Type B pancreatic cell (in vitro differentiated cells): ENCODE results near the gene TRHDE. TPM values are rescaled to one million over a fixed set of nuclear protein-coding genes. Genes with fewer than 3 reads are reported as not detected.

Experiments
- DNase-seq: peaks from one replicate; pipeline ENCODE4 v3.0.0; 2021; ENCODE audit warnings: mixed read lengths; ENCODE audit not compliant: unreplicated experiment; ENCODE audit errors: extremely low spot score
- H3K27ac Mint-ChIP-seq: 2 replicates; pipeline ENCODE4 v1.8.0; 2021; ENCODE audit warnings: mild to moderate bottlenecking, mixed read lengths
- H3K27me3 Mint-ChIP-seq: 2 replicates; pipeline ENCODE4 v1.8.0; 2021; ENCODE audit warnings: mixed read lengths
- H3K36me3 Mint-ChIP-seq: 2 replicates; pipeline ENCODE4 v1.8.0; 2021; ENCODE audit warnings: mixed read lengths
- H3K4me1 Mint-ChIP-seq: one replicate; pipeline ENCODE4 v1.8.0; 2021; ENCODE audit warnings: mixed read lengths; ENCODE audit not compliant: unreplicated experiment
- H3K4me3 Mint-ChIP-seq: 2 replicates; pipeline ENCODE4 v1.8.0; 2021; ENCODE audit warnings: mild to moderate bottlenecking, mixed read lengths
- H3K9me3 Mint-ChIP-seq: 2 replicates; pipeline ENCODE4 v1.8.0; 2021; ENCODE audit warnings: mixed read lengths
- total RNA-seq: library from RNA; stranded (reverse); gene quantifications from 2 replicates; pipeline ENCODE4 v1.2.1, GENCODE V29; 2021; ENCODE audit warnings: low replicate concordance
- TF ChIP-seq, protein P1 (sequence below): fragments of 200-600 bp; sonication (generic); conservative IDR thresholded peaks from 2 replicates; pipeline ENCODE4 v1.5.0; 2021; ENCODE audit warnings: antibody characterized with exemption, mild to moderate bottlenecking

The TRHDE gene
- total RNA-seq, 1 donor from 2014 or later, result 3.2 TPM

DNA sequence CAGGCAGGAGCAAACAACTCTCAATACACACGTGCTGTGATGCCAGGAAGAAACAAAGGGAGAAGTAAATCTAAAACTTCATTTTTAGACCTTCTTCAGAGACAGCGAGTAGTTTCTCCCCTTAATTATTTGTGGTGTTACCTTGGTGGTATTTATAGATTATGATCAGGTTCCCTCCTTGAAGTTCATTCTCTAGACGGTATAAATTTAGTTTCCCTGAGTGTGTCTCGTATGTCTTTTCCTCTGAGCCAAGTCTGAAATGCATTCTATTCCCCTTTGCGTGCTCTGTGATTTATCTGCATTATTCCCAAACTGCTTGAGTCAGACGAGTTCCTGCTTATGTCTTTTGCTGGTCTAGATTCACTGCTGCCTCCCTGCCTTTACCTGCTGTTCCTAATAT lies 65.2 kb downstream of the TRHDE start:
- no peaks in the 10 kb centered on the region for H3K4me1 Mint-ChIP-seq

DNA sequence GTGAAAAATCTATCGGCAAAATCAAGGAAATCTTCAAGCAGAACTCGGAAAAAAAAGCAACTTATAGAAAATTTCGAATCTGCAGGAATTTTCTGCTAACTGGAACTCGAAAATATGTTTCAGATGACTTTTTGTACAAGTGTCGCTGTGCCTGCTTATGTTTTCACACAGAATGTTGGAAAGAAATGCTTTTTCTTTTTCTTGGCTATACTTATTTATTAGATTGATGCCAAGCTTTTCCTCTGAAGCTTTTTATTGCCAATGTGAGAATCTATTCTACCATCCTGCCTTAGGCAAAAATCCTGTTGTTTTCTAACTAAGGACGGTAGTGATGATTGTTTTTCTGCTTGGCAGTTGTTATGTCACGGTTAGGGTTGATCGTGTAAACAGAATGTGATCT lies 65.8 kb downstream of the TRHDE start:
- TF ChIP-seq, protein P1, sequence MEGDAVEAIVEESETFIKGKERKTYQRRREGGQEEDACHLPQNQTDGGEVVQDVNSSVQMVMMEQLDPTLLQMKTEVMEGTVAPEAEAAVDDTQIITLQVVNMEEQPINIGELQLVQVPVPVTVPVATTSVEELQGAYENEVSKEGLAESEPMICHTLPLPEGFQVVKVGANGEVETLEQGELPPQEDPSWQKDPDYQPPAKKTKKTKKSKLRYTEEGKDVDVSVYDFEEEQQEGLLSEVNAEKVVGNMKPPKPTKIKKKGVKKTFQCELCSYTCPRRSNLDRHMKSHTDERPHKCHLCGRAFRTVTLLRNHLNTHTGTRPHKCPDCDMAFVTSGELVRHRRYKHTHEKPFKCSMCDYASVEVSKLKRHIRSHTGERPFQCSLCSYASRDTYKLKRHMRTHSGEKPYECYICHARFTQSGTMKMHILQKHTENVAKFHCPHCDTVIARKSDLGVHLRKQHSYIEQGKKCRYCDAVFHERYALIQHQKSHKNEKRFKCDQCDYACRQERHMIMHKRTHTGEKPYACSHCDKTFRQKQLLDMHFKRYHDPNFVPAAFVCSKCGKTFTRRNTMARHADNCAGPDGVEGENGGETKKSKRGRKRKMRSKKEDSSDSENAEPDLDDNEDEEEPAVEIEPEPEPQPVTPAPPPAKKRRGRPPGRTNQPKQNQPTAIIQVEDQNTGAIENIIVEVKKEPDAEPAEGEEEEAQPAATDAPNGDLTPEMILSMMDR, result no peak
- DNase-seq, result no peak
- no peak overlapping the region for H3K27ac Mint-ChIP-seq
- no peaks in the 10 kb centered on the region for H3K9me3 Mint-ChIP-seq
- H3K4me1 Mint-ChIP-seq, result no peaks in the 10 kb centered on the region
- no peaks in the 10 kb centered on the region for H3K36me3 Mint-ChIP-seq
- H3K27me3 Mint-ChIP-seq, result peaks cover 6% of the 10 kb centered on the region
- H3K4me3 Mint-ChIP-seq, result no peak overlapping the region

More for the DNA sequence above, 65.2 kb downstream of the TRHDE start:
- no peak overlapping the region for H3K4me3 Mint-ChIP-seq
- H3K9me3 Mint-ChIP-seq, result no peaks in the 10 kb centered on the region
- TF ChIP-seq, protein P1, result no peak
- H3K36me3 Mint-ChIP-seq, result no peaks in the 10 kb centered on the region
- DNase-seq, result no peak
- H3K27ac Mint-ChIP-seq, result no peak overlapping the region
- peaks cover 6% of the 10 kb centered on the region for H3K27me3 Mint-ChIP-seq

- Mint-ChIP-seq H3K27me3 (peaks cover 6% of the 10 kb centered on the region), H3K4me3 (no peak overlapping the region), H3K9me3 (no peaks in the 10 kb centered on the region), H3K27ac (no peak overlapping the region), H3K4me1 (no peaks in the 10 kb centered on the region), H3K36me3 (no peaks in the 10 kb centered on the region)
- no peak for DNase-seq
- TF ChIP-seq, protein P1, result no peak
These were observed 66.3 kb downstream of the TRHDE start for GRCh38 chr12:72338437-72338836.

- no peak overlapping the region for H3K4me3 Mint-ChIP-seq
- no peak for DNase-seq
- H3K9me3 Mint-ChIP-seq, result peaks cover 1% of the 10 kb centered on the region
- peaks cover 3% of the 10 kb centered on the region for H3K27me3 Mint-ChIP-seq
- no peak overlapping the region for H3K27ac Mint-ChIP-seq
- peaks cover 5% of the 10 kb centered on the region for H3K4me1 Mint-ChIP-seq
- TF ChIP-seq, protein P1, result peak; percentile 82
- H3K36me3 Mint-ChIP-seq, result no peaks in the 10 kb centered on the region
These were observed 74.3 kb downstream of the TRHDE start for GRCh38 chr12:72346363-72346944.

GRCh38 chr12:72349491-72349890 lies 77.3 kb downstream of the TRHDE start:
- DNase-seq, result no peak
- Mint-ChIP-seq H3K4me1 (peaks cover 5% of the 10 kb centered on the region), H3K27ac (no peak overlapping the region), H3K9me3 (peaks cover 6% of the 10 kb centered on the region), H3K36me3 (no peaks in the 10 kb centered on the region), H3K27me3 (peaks cover 3% of the 10 kb centered on the region), H3K4me3 (no peak overlapping the region)
- TF ChIP-seq, protein P1, result no peak

DNA sequence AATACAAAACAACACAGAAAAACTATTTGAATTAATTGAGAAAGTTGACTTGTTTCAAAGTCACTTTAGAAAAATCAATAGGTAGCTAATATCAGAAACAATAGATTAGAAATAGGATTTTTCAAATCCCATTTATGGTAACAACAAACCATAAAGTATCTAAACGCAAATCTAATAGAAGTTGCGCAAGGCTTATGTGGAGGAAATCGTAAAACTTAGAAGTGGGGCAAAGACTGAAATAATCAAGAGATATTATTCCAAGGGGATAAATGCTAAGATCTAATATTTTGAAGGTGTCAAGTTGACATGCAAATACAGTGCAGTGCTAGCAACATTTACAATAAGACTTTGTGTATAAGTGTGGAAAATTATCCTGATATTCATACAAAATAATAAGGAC lies 87.2 kb downstream of the TRHDE start:
- H3K9me3 Mint-ChIP-seq, result no peaks in the 10 kb centered on the region
- H3K27me3 Mint-ChIP-seq, result no peaks in the 10 kb centered on the region
- no peak for DNase-seq
- H3K4me1 Mint-ChIP-seq, result no peaks in the 10 kb centered on the region
- no peak overlapping the region for H3K27ac Mint-ChIP-seq
- no peaks in the 10 kb centered on the region for H3K36me3 Mint-ChIP-seq
- TF ChIP-seq, protein P1, result no peak
- no peak overlapping the region for H3K4me3 Mint-ChIP-seq
